ENCODE results near the gene STIM2.

The STIM2 gene

GRCh38 chr4:26885912-26886274 lies 25.3 kb downstream of the STIM2 start:
- ATAC-seq (ENCODE audit: low read depth) (no peak), DNase-seq (ENCODE audit: low spot score) (no peak)
- H3K36me3 ChIP-seq (ENCODE audit: low read depth), result no peaks in the 10 kb centered on the region
- TF ChIP-seq CTCF (IDR thresholded peaks at IDR 0.05; ENCODE audit: poor library complexity, severe bottlenecking), result no peak
- no peak overlapping the region for H3K27ac ChIP-seq (ENCODE audit: poor library complexity, severe bottlenecking)
- H3K4me3 ChIP-seq (ENCODE audit: severe bottlenecking), result no peak overlapping the region
- no peaks in the 10 kb centered on the region for H3K9me3 ChIP-seq (ENCODE audit: severe bottlenecking)
- no peaks in the 10 kb centered on the region for H3K27me3 ChIP-seq (ENCODE audit: insufficient read depth, poor library complexity, severe bottlenecking)
- no peaks in the 10 kb centered on the region for H3K4me1 ChIP-seq (ENCODE audit: insufficient read depth, poor library complexity, severe bottlenecking)

- Histone ChIP-seq H3K4me3 (ENCODE audit: severe bottlenecking) (no peak overlapping the region), H3K27ac (ENCODE audit: poor library complexity, severe bottlenecking) (no peak overlapping the region), H3K9me3 (ENCODE audit: severe bottlenecking) (no peaks in the 10 kb centered on the region), H3K27me3 (ENCODE audit: insufficient read depth, poor library complexity, severe bottlenecking) (no peaks in the 10 kb centered on the region), H3K36me3 (ENCODE audit: low read depth) (no peaks in the 10 kb centered on the region), H3K4me1 (ENCODE audit: insufficient read depth, poor library complexity, severe bottlenecking) (no peaks in the 10 kb centered on the region)
- ATAC-seq (ENCODE audit: low read depth), result no peak
- no peak for TF ChIP-seq CTCF (IDR thresholded peaks at IDR 0.05; ENCODE audit: poor library complexity, severe bottlenecking)
- DNase-seq (ENCODE audit: low spot score), result no peak
These were observed 26.5 kb downstream of the STIM2 start for GRCh38 chr4:26887143-26887542.

GRCh38 chr4:26887809-26888208 lies 27.2 kb downstream of the STIM2 start:
- no peaks in the 10 kb centered on the region for H3K27me3 ChIP-seq (ENCODE audit: insufficient read depth, poor library complexity, severe bottlenecking)
- ATAC-seq (ENCODE audit: low read depth) (no peak), DNase-seq (ENCODE audit: low spot score) (no peak)
- H3K9me3 ChIP-seq (ENCODE audit: severe bottlenecking), result no peaks in the 10 kb centered on the region
- H3K4me1 ChIP-seq (ENCODE audit: insufficient read depth, poor library complexity, severe bottlenecking), result no peaks in the 10 kb centered on the region
- no peaks in the 10 kb centered on the region for H3K36me3 ChIP-seq (ENCODE audit: low read depth)
- TF ChIP-seq CTCF (IDR thresholded peaks at IDR 0.05; ENCODE audit: poor library complexity, severe bottlenecking), result no peak
- H3K4me3 ChIP-seq (ENCODE audit: severe bottlenecking), result no peak overlapping the region
- H3K27ac ChIP-seq (ENCODE audit: poor library complexity, severe bottlenecking), result no peak overlapping the region

- no peak for ATAC-seq (ENCODE audit: low read depth)
- Histone ChIP-seq H3K4me3 (ENCODE audit: severe bottlenecking) (no peak overlapping the region), H3K27ac (ENCODE audit: poor library complexity, severe bottlenecking) (no peak overlapping the region), H3K27me3 (ENCODE audit: insufficient read depth, poor library complexity, severe bottlenecking) (no peaks in the 10 kb centered on the region), H3K4me1 (ENCODE audit: insufficient read depth, poor library complexity, severe bottlenecking) (no peaks in the 10 kb centered on the region), H3K36me3 (ENCODE audit: low read depth) (no peaks in the 10 kb centered on the region), H3K9me3 (ENCODE audit: severe bottlenecking) (no peaks in the 10 kb centered on the region)
- no peak for TF ChIP-seq CTCF (IDR thresholded peaks at IDR 0.05; ENCODE audit: poor library complexity, severe bottlenecking)
- no peak for DNase-seq (ENCODE audit: low spot score)
These were observed 28.7 kb downstream of the STIM2 start for GRCh38 chr4:26889356-26889755.

- Histone ChIP-seq H3K9me3 (ENCODE audit: severe bottlenecking) (no peaks in the 10 kb centered on the region), H3K4me3 (ENCODE audit: severe bottlenecking) (no peak overlapping the region), H3K36me3 (ENCODE audit: low read depth) (no peaks in the 10 kb centered on the region), H3K27me3 (ENCODE audit: insufficient read depth, poor library complexity, severe bottlenecking) (no peaks in the 10 kb centered on the region), H3K27ac (ENCODE audit: poor library complexity, severe bottlenecking) (no peak overlapping the region), H3K4me1 (ENCODE audit: insufficient read depth, poor library complexity, severe bottlenecking) (peaks cover 10% of the 10 kb centered on the region)
- no peak for TF ChIP-seq CTCF (IDR thresholded peaks at IDR 0.05; ENCODE audit: poor library complexity, severe bottlenecking)
- ATAC-seq (ENCODE audit: low read depth) (no peak), DNase-seq (ENCODE audit: low spot score) (no peak)
These were observed 30.4 kb downstream of the STIM2 start for GRCh38 chr4:26891054-26891453.
